MM.1S (cell line): ENCODE results near the gene POLE4.

Experiments used
- DNase-seq: peaks from one replicate; pipeline ENCODE4 v3.0.0-alpha.2; 2015
- H2AFZ ChIP-seq: fragments of 300-600 bp; sonication (generic); 2 replicates; pipeline ENCODE4 v1.6.0; 2016; ENCODE audit warnings: antibody characterized with exemption, low read length
- H3F3A ChIP-seq: fragments of 300-600 bp; sonication (generic); 2 replicates; pipeline ENCODE4 v1.6.1; 2016; ENCODE audit warnings: mild to moderate bottlenecking, antibody characterized with exemption, low read length, moderate library complexity, mixed read lengths; ENCODE audit not compliant: insufficient read depth
- H3K27ac ChIP-seq: fragments of 300-600 bp; sonication (generic); 2 replicates; pipeline ENCODE4 v1.5.1; 2016; ENCODE audit warnings: mild to moderate bottlenecking, low read length
- H3K27me3 ChIP-seq: fragments of 300-600 bp; sonication (generic); replicated peaks from 2 replicates; pipeline ENCODE4 v1.6.0; 2016; ENCODE audit warnings: low read length; ENCODE audit not compliant: insufficient read depth
- H3K36me3 ChIP-seq: fragments of 300-600 bp; sonication (generic); replicated peaks from 2 replicates; pipeline ENCODE4 v1.6.1; 2016; ENCODE audit warnings: mild to moderate bottlenecking, low read length, mixed read lengths; ENCODE audit not compliant: insufficient read depth
- H3K4me1 ChIP-seq: fragments of 300-600 bp; sonication (generic); 2 replicates; pipeline ENCODE4 v1.6.1; 2016; ENCODE audit warnings: low read length, mixed read lengths
- H3K4me2 ChIP-seq: fragments of 300-600 bp; sonication (generic); 2 replicates; pipeline ENCODE4 v1.6.0; 2016; ENCODE audit warnings: low read depth, low read length
- H3K4me3 ChIP-seq: fragments of 300-600 bp; sonication (generic); 2 replicates; pipeline ENCODE4 v1.5.1; 2016; ENCODE audit warnings: low read length, mixed read lengths
- H3K79me2 ChIP-seq: fragments of 300-600 bp; sonication (generic); 2 replicates; pipeline ENCODE4 v1.6.1; 2016; ENCODE audit warnings: mixed run types, low read length, mixed read lengths
- H3K9ac ChIP-seq: fragments of 300-600 bp; sonication (generic); 2 replicates; pipeline ENCODE4 v1.6.1; 2016; ENCODE audit warnings: low read length, mixed read lengths
- H3K9me2 ChIP-seq: fragments of 300-600 bp; sonication (generic); replicated peaks from 2 replicates; pipeline ENCODE4 v1.6.1; 2016; ENCODE audit warnings: mild to moderate bottlenecking, low read length, mixed read lengths; ENCODE audit not compliant: insufficient read depth
- H3K9me3 ChIP-seq: fragments of 300-600 bp; sonication (generic); replicated peaks from 2 replicates; pipeline ENCODE4 v1.6.1; 2016; ENCODE audit warnings: mild to moderate bottlenecking, low read length, mixed read lengths; ENCODE audit not compliant: insufficient read depth
- H4K20me1 ChIP-seq: fragments of 300-600 bp; sonication (generic); 2 replicates; pipeline ENCODE4 v1.6.1; 2016; ENCODE audit warnings: mild to moderate bottlenecking, low read length, moderate library complexity, mixed read lengths; ENCODE audit not compliant: insufficient read depth
- CTCF ChIP-seq: fragments of 300-600 bp; sonication (generic); IDR thresholded peaks from 2 replicates; pipeline ENCODE4 v1.5.1; 2016; ENCODE audit warnings: antibody characterized with exemption, low read length, mixed read lengths
- EZH2 ChIP-seq: fragments of 300-600 bp; sonication (generic); optimal IDR thresholded peaks from 2 replicates; pipeline ENCODE3; 2017; ENCODE audit warnings: low read depth, mild to moderate bottlenecking, antibody characterized with exemption, low read length, mixed read lengths
- EZH2phosphoT487 ChIP-seq: fragments of 300-600 bp; sonication (generic); IDR thresholded peaks from 2 replicates; pipeline ENCODE4 v1.6.1; 2018; ENCODE audit warnings: antibody characterized with exemption, low read length

Gene POLE4

GRCh38 chr2:74979844-74980243 is 21.4 kb downstream of the POLE4 start:
- Histone ChIP-seq H2AFZ (no peak overlapping the region), H3K9me3 (no peaks in the 10 kb centered on the region), H4K20me1 (no peaks in the 10 kb centered on the region), H3K36me3 (no peaks in the 10 kb centered on the region), H3F3A (no peaks in the 10 kb centered on the region), H3K4me1 (no peaks in the 10 kb centered on the region), H3K79me2 (no peaks in the 10 kb centered on the region), H3K9ac (no peak overlapping the region), H3K4me3 (no peak overlapping the region), H3K27me3 (no peaks in the 10 kb centered on the region), H3K9me2 (no peaks in the 10 kb centered on the region), H3K27ac (no peak overlapping the region), H3K4me2 (no peak overlapping the region)
- no peak for DNase-seq
- TF ChIP-seq EZH2phosphoT487 (no peak), EZH2 (no peak), CTCF (no peak)

GRCh38 chr2:74982577-74982976 is 24.1 kb downstream of the POLE4 start:
- Histone ChIP-seq H3F3A (no peaks in the 10 kb centered on the region), H3K4me3 (no peak overlapping the region), H3K36me3 (no peaks in the 10 kb centered on the region), H3K4me2 (no peak overlapping the region), H4K20me1 (no peaks in the 10 kb centered on the region), H3K9me3 (no peaks in the 10 kb centered on the region), H3K9me2 (no peaks in the 10 kb centered on the region), H3K79me2 (no peaks in the 10 kb centered on the region), H3K27ac (no peak overlapping the region), H3K27me3 (no peaks in the 10 kb centered on the region), H3K4me1 (no peaks in the 10 kb centered on the region), H2AFZ (no peak overlapping the region), H3K9ac (no peak overlapping the region)
- TF ChIP-seq EZH2 = no peak
- TF ChIP-seq CTCF = no peak
- no peak for TF ChIP-seq EZH2phosphoT487
- DNase-seq = no peak

GRCh38 chr2:74983631-74984392 is 25.4 kb downstream of the POLE4 start:
- H3K4me2 ChIP-seq = no peak overlapping the region
- no peaks in the 10 kb centered on the region for H4K20me1 ChIP-seq
- H3K9me3 ChIP-seq = no peaks in the 10 kb centered on the region
- no peaks in the 10 kb centered on the region for H3K9me2 ChIP-seq
- no peaks in the 10 kb centered on the region for H3K4me1 ChIP-seq
- no peaks in the 10 kb centered on the region for H3K79me2 ChIP-seq
- TF ChIP-seq EZH2phosphoT487 (no peak), EZH2 (no peak), CTCF (no peak)
- no peaks in the 10 kb centered on the region for H3K36me3 ChIP-seq
- no peak overlapping the region for H3K4me3 ChIP-seq
- H3K27me3 ChIP-seq = no peaks in the 10 kb centered on the region
- no peak overlapping the region for H3K27ac ChIP-seq
- DNase-seq = no peak
- H2AFZ ChIP-seq = no peak overlapping the region
- no peak overlapping the region for H3K9ac ChIP-seq
- no peaks in the 10 kb centered on the region for H3F3A ChIP-seq
